Neuron (in vitro differentiated cells): Measurements from ENCODE around the gene LHFPL6.

ENCODE experiments used
- H2AFZ ChIP-seq: one replicate; pipeline ENCODE4 v1.6.1; 2013; ENCODE audit warnings: low read depth, mild to moderate bottlenecking, inconsistent platforms, low read length, moderate library complexity
- H3K27me3 ChIP-seq: one replicate; pipeline ENCODE4 v1.6.1; 2013; ENCODE audit warnings: low read length; ENCODE audit not compliant: insufficient read depth
- H3K36me3 ChIP-seq: one replicate; pipeline ENCODE4 v1.6.1; 2013; ENCODE audit warnings: low read length; ENCODE audit not compliant: insufficient read depth
- H3K4me1 ChIP-seq: one replicate; pipeline ENCODE4 v1.6.1; 2013; ENCODE audit warnings: low read length; ENCODE audit not compliant: insufficient read depth
- H3K4me3 ChIP-seq: 2 replicates; pipeline ENCODE4 v1.5.1; 2013; ENCODE audit warnings: mild to moderate bottlenecking, low read length, moderate library complexity
- H3K9me3 ChIP-seq: one replicate; pipeline ENCODE4 v1.6.1; 2013; ENCODE audit warnings: low read length

Gene LHFPL6

GRCh38 chr13:39565036-39565949 lies 37.7 kb downstream of the LHFPL6 start:
- peaks cover 2% of the 10 kb centered on the region for H3K36me3 ChIP-seq
- peaks cover 37% of the 10 kb centered on the region for H3K4me1 ChIP-seq
- H3K9me3 ChIP-seq: no peaks in the 10 kb centered on the region
- no peak overlapping the region for H2AFZ ChIP-seq
- H3K4me3 ChIP-seq: peak overlapping the region; percentile 17
- H3K27me3 ChIP-seq: no peaks in the 10 kb centered on the region

DNA sequence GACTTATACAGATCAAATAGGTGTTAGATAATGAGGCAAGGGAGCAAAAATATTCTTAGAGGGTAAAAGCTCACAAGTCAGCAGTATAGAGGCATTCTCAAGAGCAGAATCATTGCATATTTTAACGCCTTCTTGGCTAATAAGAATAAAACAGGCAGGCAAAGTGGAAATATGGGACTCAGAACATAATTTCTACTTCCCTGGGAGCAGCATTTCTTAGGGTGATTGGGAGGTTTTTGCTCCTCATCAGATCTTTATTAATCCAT lies 39.6 kb downstream of the LHFPL6 start:
- H3K9me3 ChIP-seq: no peaks in the 10 kb centered on the region
- H3K36me3 ChIP-seq: peaks cover 2% of the 10 kb centered on the region
- peaks cover 37% of the 10 kb centered on the region for H3K4me1 ChIP-seq
- H2AFZ ChIP-seq: no peak overlapping the region
- no peak overlapping the region for H3K4me3 ChIP-seq
- no peaks in the 10 kb centered on the region for H3K27me3 ChIP-seq

DNA sequence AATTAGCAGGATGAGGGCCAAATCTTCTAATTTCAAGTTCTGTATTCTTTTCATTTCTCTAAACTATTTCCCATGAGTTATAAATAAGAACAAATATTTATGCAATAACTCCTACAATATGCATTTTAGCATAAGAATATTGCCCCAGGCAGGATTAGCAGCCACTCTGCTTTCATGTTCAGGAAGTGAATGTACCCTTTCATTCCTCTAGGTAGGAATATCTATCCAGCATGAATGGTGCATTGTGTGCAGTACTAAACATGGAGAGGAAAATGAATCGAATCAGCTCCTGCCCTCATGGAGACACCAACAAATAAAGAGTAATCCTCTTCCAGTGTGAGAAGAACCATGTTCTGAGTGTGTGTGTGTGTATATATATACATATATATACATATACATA lies 41.0 kb downstream of the LHFPL6 start:
- H3K4me3 ChIP-seq: no peak overlapping the region
- peaks cover 6% of the 10 kb centered on the region for H3K9me3 ChIP-seq
- H3K4me1 ChIP-seq: peaks cover 37% of the 10 kb centered on the region
- H3K36me3 ChIP-seq: peaks cover 12% of the 10 kb centered on the region
- H2AFZ ChIP-seq: no peak overlapping the region
- H3K27me3 ChIP-seq: no peaks in the 10 kb centered on the region

- Histone ChIP-seq H2AFZ (no peak overlapping the region), H3K4me3 (no peak overlapping the region), H3K4me1 (peaks cover 19% of the 10 kb centered on the region), H3K9me3 (peaks cover 6% of the 10 kb centered on the region), H3K36me3 (peaks cover 14% of the 10 kb centered on the region), H3K27me3 (no peaks in the 10 kb centered on the region)
Measured at GRCh38 chr13:39559847-39560246, 43.1 kb downstream of the LHFPL6 start.

- no peak overlapping the region for H2AFZ ChIP-seq
- no peak overlapping the region for H3K4me3 ChIP-seq
- H3K9me3 ChIP-seq: peaks cover 6% of the 10 kb centered on the region
- H3K36me3 ChIP-seq: peaks cover 16% of the 10 kb centered on the region
- peaks cover 2% of the 10 kb centered on the region for H3K4me1 ChIP-seq
- no peaks in the 10 kb centered on the region for H3K27me3 ChIP-seq
Measured at GRCh38 chr13:39557285-39557955, 45.6 kb downstream of the LHFPL6 start.

GRCh38 chr13:39556866-39557265 lies 46.1 kb downstream of the LHFPL6 start:
- peaks cover 19% of the 10 kb centered on the region for H3K36me3 ChIP-seq
- peaks cover 6% of the 10 kb centered on the region for H3K9me3 ChIP-seq
- peaks cover 3% of the 10 kb centered on the region for H3K4me1 ChIP-seq
- H3K27me3 ChIP-seq: no peaks in the 10 kb centered on the region
- no peak overlapping the region for H3K4me3 ChIP-seq
- H2AFZ ChIP-seq: no peak overlapping the region

DNA sequence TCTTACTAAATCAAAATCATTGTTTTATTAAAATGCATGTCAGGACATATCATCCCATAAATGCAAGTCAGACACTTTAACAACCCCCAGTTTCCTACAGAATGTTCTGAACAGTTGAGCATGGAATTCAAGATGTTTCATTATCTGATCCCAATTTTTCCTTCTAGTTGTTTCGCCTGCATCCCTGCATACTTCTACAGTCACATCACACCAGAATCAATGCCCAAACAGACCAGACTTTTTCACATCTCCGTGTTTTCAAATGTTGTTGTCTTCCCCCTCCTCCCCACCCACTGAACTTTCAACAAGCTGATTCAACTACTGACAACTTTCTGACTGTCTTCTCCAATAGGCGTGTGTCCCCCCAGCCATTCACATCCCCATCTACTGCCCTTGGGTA lies 48.6 kb downstream of the LHFPL6 start:
- Histone ChIP-seq H3K4me1 (peaks cover 3% of the 10 kb centered on the region), H3K9me3 (peaks cover 12% of the 10 kb centered on the region), H2AFZ (no peak overlapping the region), H3K36me3 (peaks cover 21% of the 10 kb centered on the region), H3K27me3 (no peaks in the 10 kb centered on the region), H3K4me3 (no peak overlapping the region)

- Histone ChIP-seq H3K9me3 (peaks cover 6% of the 10 kb centered on the region), H3K36me3 (peaks cover 19% of the 10 kb centered on the region), H3K4me1 (peaks cover 3% of the 10 kb centered on the region), H3K4me3 (no peak overlapping the region), H3K27me3 (no peaks in the 10 kb centered on the region), H2AFZ (no peak overlapping the region)
Measured at GRCh38 chr13:39552246-39552645, 50.7 kb downstream of the LHFPL6 start.

DNA sequence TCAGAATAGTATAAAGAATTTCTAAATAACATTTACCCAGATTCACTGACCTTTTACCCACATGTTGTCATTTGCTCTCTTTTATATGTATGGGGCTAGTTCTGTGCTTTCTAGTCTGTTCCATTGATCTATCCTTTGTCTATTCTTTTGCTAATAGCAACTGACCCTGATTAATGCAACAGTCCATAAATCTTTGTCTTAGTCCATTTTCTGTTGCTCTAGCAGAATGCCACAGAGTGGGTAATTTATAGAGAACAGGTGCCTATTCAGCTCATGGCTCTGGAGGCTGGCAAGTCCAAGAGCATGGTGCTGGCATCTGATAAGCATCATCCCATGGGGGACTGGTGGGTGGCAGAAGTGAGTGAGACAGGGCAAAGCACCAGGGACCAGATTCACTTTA lies 52.1 kb downstream of the LHFPL6 start:
- H3K36me3 ChIP-seq: peaks cover 15% of the 10 kb centered on the region
- H3K4me3 ChIP-seq: no peak overlapping the region
- peaks cover 6% of the 10 kb centered on the region for H3K9me3 ChIP-seq
- peaks cover 3% of the 10 kb centered on the region for H3K4me1 ChIP-seq
- H2AFZ ChIP-seq: no peak overlapping the region
- no peaks in the 10 kb centered on the region for H3K27me3 ChIP-seq

- Histone ChIP-seq H3K4me3 (no peak overlapping the region), H3K27me3 (no peaks in the 10 kb centered on the region), H2AFZ (no peak overlapping the region), H3K36me3 (peaks cover 12% of the 10 kb centered on the region), H3K4me1 (no peaks in the 10 kb centered on the region), H3K9me3 (peaks cover 6% of the 10 kb centered on the region)
Measured at GRCh38 chr13:39547108-39547507, 55.9 kb downstream of the LHFPL6 start.

GRCh38 chr13:39542361-39542760 lies 60.6 kb downstream of the LHFPL6 start:
- no peaks in the 10 kb centered on the region for H3K27me3 ChIP-seq
- no peak overlapping the region for H2AFZ ChIP-seq
- peaks cover 2% of the 10 kb centered on the region for H3K36me3 ChIP-seq
- H3K9me3 ChIP-seq: no peaks in the 10 kb centered on the region
- H3K4me3 ChIP-seq: no peak overlapping the region
- peaks cover 6% of the 10 kb centered on the region for H3K4me1 ChIP-seq

- Histone ChIP-seq H3K27me3 (no peaks in the 10 kb centered on the region), H3K4me1 (peaks cover 17% of the 10 kb centered on the region), H3K9me3 (no peaks in the 10 kb centered on the region), H3K4me3 (no peak overlapping the region), H2AFZ (no peak overlapping the region), H3K36me3 (peaks cover 2% of the 10 kb centered on the region)
Measured at GRCh38 chr13:39540929-39541605, 61.9 kb downstream of the LHFPL6 start.
